ENCODE data around the gene CD14. TPM values are rescaled to one million over a fixed set of nuclear protein-coding genes. Genes with fewer than 3 reads are reported as not detected.
A peak's percentile ranks its signal among the peaks of the same experiment; 100 is the strongest.

The CD14 gene
- total and polyA plus RNA-seq, 2 experiments from 2014 or later = 2.1 to 6.1 TPM

DNA sequence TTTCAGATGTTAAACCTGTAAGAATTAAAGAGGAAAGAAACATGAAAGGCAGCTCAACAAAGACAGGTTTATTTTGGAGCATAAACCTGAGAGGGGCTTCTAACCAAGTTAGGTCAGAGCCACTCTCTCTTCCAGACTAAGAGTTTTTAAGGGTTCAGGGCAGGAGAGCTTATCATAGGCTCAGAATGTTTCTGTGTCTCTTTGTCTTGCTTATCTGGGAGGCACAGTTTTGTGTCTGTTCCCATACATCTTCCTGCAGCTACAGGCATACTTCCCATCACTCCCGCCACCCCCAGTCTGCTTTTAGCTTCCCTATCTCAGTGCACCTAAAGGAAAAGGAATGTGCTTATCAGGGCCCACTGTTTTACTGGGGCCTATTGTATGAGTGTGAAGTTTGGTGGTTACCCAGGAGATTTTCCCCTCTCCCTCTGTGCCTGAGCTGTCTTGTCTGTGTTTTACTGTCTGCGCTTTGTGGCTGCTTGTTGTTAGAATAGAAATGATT lies 21.9 kb downstream of the CD14 start:
- no peak overlapping the region for H3K4me3 ChIP-seq
- no peak for TF ChIP-seq EZH2 (IDR thresholded peaks at IDR 0.05; ENCODE audit: insufficient read depth, poor library complexity, severe bottlenecking)
- TF ChIP-seq EZH2phosphoT487 (IDR thresholded peaks at IDR 0.05; ENCODE audit: insufficient read depth, low read depth) = no peak
- no peaks in the 10 kb centered on the region for H3K9me3 ChIP-seq (ENCODE audit: low read depth)
- no peak for DNase-seq
- H3F3A ChIP-seq (ENCODE audit: insufficient read depth) = no peaks in the 10 kb centered on the region
- no peak overlapping the region for H3K4me2 ChIP-seq (ENCODE audit: unreplicated experiment)
- no peaks in the 10 kb centered on the region for H3K27me3 ChIP-seq (replicated peaks; ENCODE audit: insufficient read depth)
- WGBS, 2 experiments (ENCODE audit: low coverage in 1 of 2, low lambda C conversion rate in 2 of 2, missing lambda C conversion rate in 2 of 2) = 73 to 76% methylated on average over 2 of the region's 2 CpGs
- H3K36me3 ChIP-seq (ENCODE audit: low read depth) = no peaks in the 10 kb centered on the region
- no peak overlapping the region for H2AFZ ChIP-seq
- no peak overlapping the region for H3K9ac ChIP-seq
- in situ Hi-C loops (cut with MboI) = no loop called here
- no peaks in the 10 kb centered on the region for H4K20me1 ChIP-seq (ENCODE audit: insufficient read depth)
- H3K27ac ChIP-seq = no peak overlapping the region
- H3K9me2 ChIP-seq (ENCODE audit: insufficient read depth) = no peaks in the 10 kb centered on the region
- H3K4me1 ChIP-seq (ENCODE audit: insufficient read depth) = peaks cover 11% of the 10 kb centered on the region
- no peaks in the 10 kb centered on the region for H3K79me2 ChIP-seq (ENCODE audit: insufficient read depth)

DNA sequence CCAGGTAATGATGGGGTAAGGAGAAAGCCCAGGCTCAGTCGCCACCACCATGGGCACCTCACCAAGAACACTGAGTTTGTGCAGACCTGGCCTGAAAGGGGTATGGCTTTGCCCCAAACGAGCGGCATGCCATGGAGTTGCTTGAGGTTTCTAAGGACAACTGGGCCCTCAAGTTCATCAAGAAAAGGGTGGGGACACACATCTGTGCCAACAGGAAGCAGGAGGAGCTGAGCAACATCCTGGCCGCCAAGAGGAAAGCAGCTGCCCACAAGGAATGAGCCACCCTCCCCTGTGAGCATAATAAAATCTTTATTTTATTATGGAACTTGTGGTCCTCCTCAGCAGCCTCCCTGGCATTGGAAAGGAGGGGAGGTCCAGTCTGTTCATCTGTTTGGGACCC lies 23.8 kb downstream of the CD14 start:
- Histone ChIP-seq H3K27ac (no peak overlapping the region), H3K27me3 (replicated peaks; ENCODE audit: insufficient read depth) (no peaks in the 10 kb centered on the region), H3K36me3 (ENCODE audit: low read depth) (no peaks in the 10 kb centered on the region), H3K9ac (no peak overlapping the region), H3F3A (ENCODE audit: insufficient read depth) (no peaks in the 10 kb centered on the region), H3K4me3 (no peak overlapping the region), H3K9me3 (ENCODE audit: low read depth) (no peaks in the 10 kb centered on the region), H4K20me1 (ENCODE audit: insufficient read depth) (no peaks in the 10 kb centered on the region), H3K4me2 (ENCODE audit: unreplicated experiment) (peak overlapping the region; percentile 7), H3K79me2 (ENCODE audit: insufficient read depth) (no peaks in the 10 kb centered on the region), H2AFZ (peak overlapping the region; percentile 67), H3K4me1 (ENCODE audit: insufficient read depth) (peaks cover 11% of the 10 kb centered on the region), H3K9me2 (ENCODE audit: insufficient read depth) (no peaks in the 10 kb centered on the region)
- in situ Hi-C loops (cut with MboI) = no loop called here
- peak; percentile 71 for DNase-seq
- no peak for TF ChIP-seq EZH2 (IDR thresholded peaks at IDR 0.05; ENCODE audit: insufficient read depth, poor library complexity, severe bottlenecking)
- WGBS, 2 experiments (ENCODE audit: low coverage in 1 of 2, low lambda C conversion rate in 2 of 2, missing lambda C conversion rate in 2 of 2) = 19 to 22% methylated on average over 4 of the region's 4 CpGs

DNA sequence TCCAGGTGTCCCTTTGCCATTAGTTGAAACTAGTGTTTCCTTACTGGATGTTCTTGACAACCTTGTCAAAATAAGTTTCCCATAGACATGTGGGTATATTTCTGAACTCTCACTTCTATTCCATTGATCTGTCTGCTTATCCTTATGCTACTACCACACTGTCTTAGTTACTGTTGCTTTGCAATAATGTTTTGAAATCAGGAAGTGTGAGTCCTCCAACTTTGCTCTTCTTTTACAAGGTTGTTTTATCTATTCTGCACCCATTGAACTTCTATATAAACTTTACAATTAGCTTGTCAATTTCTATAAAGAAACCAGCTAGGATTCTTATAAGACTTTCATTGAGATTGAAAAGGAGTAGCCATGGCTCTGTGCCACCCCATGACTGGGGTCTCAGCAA lies 24.3 kb downstream of the CD14 start:
- Histone ChIP-seq H3F3A (ENCODE audit: insufficient read depth) (no peaks in the 10 kb centered on the region), H3K4me2 (ENCODE audit: unreplicated experiment) (peak overlapping the region; percentile 7), H3K4me1 (ENCODE audit: insufficient read depth) (peaks cover 11% of the 10 kb centered on the region), H3K27ac (no peak overlapping the region), H3K36me3 (ENCODE audit: low read depth) (no peaks in the 10 kb centered on the region), H3K9me2 (ENCODE audit: insufficient read depth) (no peaks in the 10 kb centered on the region), H3K4me3 (no peak overlapping the region), H4K20me1 (ENCODE audit: insufficient read depth) (no peaks in the 10 kb centered on the region), H3K9ac (no peak overlapping the region), H3K79me2 (ENCODE audit: insufficient read depth) (no peaks in the 10 kb centered on the region), H3K9me3 (ENCODE audit: low read depth) (no peaks in the 10 kb centered on the region), H3K27me3 (replicated peaks; ENCODE audit: insufficient read depth) (no peaks in the 10 kb centered on the region), H2AFZ (peak overlapping the region; percentile 67)
- no peak for TF ChIP-seq EZH2phosphoT487 (IDR thresholded peaks at IDR 0.05; ENCODE audit: insufficient read depth, low read depth)
- no peak for TF ChIP-seq EZH2 (IDR thresholded peaks at IDR 0.05; ENCODE audit: insufficient read depth, poor library complexity, severe bottlenecking)
- in situ Hi-C loops (cut with MboI) = no loop called here
- no peak for DNase-seq

DNA sequence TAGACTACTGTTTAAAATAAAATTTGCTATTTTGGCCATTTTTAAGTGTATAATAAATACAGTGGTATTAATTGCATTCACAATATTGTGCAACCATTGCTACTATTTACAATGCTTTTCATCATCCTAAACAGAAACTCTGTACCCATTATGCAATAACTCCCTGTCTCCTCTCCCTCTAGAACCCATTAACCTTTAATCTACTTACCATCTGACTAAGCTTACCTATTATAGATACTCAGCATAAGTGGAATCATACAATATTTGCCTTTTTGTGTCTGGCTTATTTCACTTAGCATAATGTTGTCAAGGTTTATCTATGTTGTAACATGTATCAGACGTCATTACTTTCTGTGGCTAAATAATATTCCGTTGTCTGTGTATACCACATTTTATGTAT lies 25.9 kb downstream of the CD14 start:
- H3K4me3 ChIP-seq = no peak overlapping the region
- WGBS, 2 experiments (ENCODE audit: low coverage in 1 of 2, low lambda C conversion rate in 2 of 2, missing lambda C conversion rate in 2 of 2) = 64 to 77% methylated on average over 2 of the region's 2 CpGs
- H4K20me1 ChIP-seq (ENCODE audit: insufficient read depth) = no peaks in the 10 kb centered on the region
- H2AFZ ChIP-seq = no peak overlapping the region
- no peaks in the 10 kb centered on the region for H3K36me3 ChIP-seq (ENCODE audit: low read depth)
- H3F3A ChIP-seq (ENCODE audit: insufficient read depth) = peaks cover 7% of the 10 kb centered on the region; the same call in 1 of the 2 replicates
- no peaks in the 10 kb centered on the region for H3K9me2 ChIP-seq (ENCODE audit: insufficient read depth)
- DNase-seq = peak; percentile 17
- H3K9ac ChIP-seq = no peak overlapping the region
- in situ Hi-C loops (cut with MboI) = no loop called here
- peaks cover 11% of the 10 kb centered on the region for H3K4me1 ChIP-seq (ENCODE audit: insufficient read depth)
- H3K4me2 ChIP-seq (ENCODE audit: unreplicated experiment) = no peak overlapping the region
- no peaks in the 10 kb centered on the region for H3K27me3 ChIP-seq (replicated peaks; ENCODE audit: insufficient read depth)
- no peaks in the 10 kb centered on the region for H3K79me2 ChIP-seq (ENCODE audit: insufficient read depth)
- no peak for TF ChIP-seq EZH2phosphoT487 (IDR thresholded peaks at IDR 0.05; ENCODE audit: insufficient read depth, low read depth)
- no peaks in the 10 kb centered on the region for H3K9me3 ChIP-seq (ENCODE audit: low read depth)
- H3K27ac ChIP-seq = no peak overlapping the region

DNA sequence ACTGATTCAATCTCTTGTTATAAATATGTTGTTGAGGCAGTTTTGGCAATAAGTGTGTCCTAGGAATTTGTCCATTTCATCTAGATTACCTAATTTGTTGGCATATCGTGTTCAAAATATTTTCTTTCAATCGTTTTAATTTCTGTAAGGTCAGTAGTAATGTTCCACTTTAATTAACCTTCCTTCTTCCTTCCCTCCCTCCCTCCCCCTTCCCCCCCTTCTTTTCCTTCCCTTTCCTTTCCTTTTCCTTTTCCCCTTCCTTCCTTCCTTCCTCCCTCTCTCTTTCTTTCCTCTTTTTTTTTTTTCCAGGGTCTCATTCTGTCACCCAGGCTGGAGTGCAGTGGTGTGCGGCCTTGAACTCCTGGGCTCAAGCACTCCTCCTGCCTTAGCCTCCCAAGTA lies 27.1 kb downstream of the CD14 start:
- H3K36me3 ChIP-seq (ENCODE audit: low read depth) = no peaks in the 10 kb centered on the region
- WGBS, 2 experiments (ENCODE audit: low coverage in 1 of 2, low lambda C conversion rate in 2 of 2, missing lambda C conversion rate in 2 of 2) = 48 to 57% methylated on average over 3 of the region's 3 CpGs
- peaks cover 7% of the 10 kb centered on the region; the same call in 1 of the 2 replicates for H3F3A ChIP-seq (ENCODE audit: insufficient read depth)
- TF ChIP-seq EZH2phosphoT487 (IDR thresholded peaks at IDR 0.05; ENCODE audit: insufficient read depth, low read depth) (no peak), EZH2 (IDR thresholded peaks at IDR 0.05; ENCODE audit: insufficient read depth, poor library complexity, severe bottlenecking) (no peak)
- DNase-seq = no peak
- no peaks in the 10 kb centered on the region for H3K79me2 ChIP-seq (ENCODE audit: insufficient read depth)
- H4K20me1 ChIP-seq (ENCODE audit: insufficient read depth) = no peaks in the 10 kb centered on the region
- no peak overlapping the region for H3K27ac ChIP-seq
- peaks cover 11% of the 10 kb centered on the region for H3K4me1 ChIP-seq (ENCODE audit: insufficient read depth)
- in situ Hi-C loops (cut with MboI) = no loop called here
- H3K4me2 ChIP-seq (ENCODE audit: unreplicated experiment) = no peak overlapping the region
- H3K9ac ChIP-seq = no peak overlapping the region
- H3K4me3 ChIP-seq = no peak overlapping the region
- no peaks in the 10 kb centered on the region for H3K9me3 ChIP-seq (ENCODE audit: low read depth)
- no peak overlapping the region for H2AFZ ChIP-seq
- H3K9me2 ChIP-seq (ENCODE audit: insufficient read depth) = no peaks in the 10 kb centered on the region
- H3K27me3 ChIP-seq (replicated peaks; ENCODE audit: insufficient read depth) = no peaks in the 10 kb centered on the region
